ENCODE data around the gene TNPO1. TPM values are rescaled to one million over a fixed set of nuclear protein-coding genes. Genes with fewer than 3 reads are reported as not detected.

TNPO1 gene
- total RNA-seq, 1 donor from 2014 or later, result 316 TPM

- Mint-ChIP-seq H3K9me3 (no peaks in the 10 kb centered on the region), H3K27ac (no peak overlapping the region), H3K36me3 (peaks cover 40% of the 10 kb centered on the region), H3K4me1 (peaks cover 4% of the 10 kb centered on the region), H3K4me3 (no peak overlapping the region), H3K27me3 (ENCODE audit: insufficient read depth, low read depth) (no peaks in the 10 kb centered on the region)
- TF ChIP-seq EZH2 (IDR thresholded peaks at IDR 0.05) (no peak), EZH2phosphoT487 (IDR thresholded peaks at IDR 0.05) (no peak), CTCF (IDR thresholded peaks at IDR 0.05) (no peak)
- H3K9ac ChIP-seq, result no peak overlapping the region
- H3K36me3 ChIP-seq, result peaks cover 27% of the 10 kb centered on the region
- H4K20me1 ChIP-seq (ENCODE audit: low read depth), result peaks cover 17% of the 10 kb centered on the region
- no peak overlapping the region for H3K4me3 ChIP-seq
- H3K9me3 ChIP-seq (ENCODE audit: low read depth), result no peaks in the 10 kb centered on the region
- H3K4me1 ChIP-seq, result no peaks in the 10 kb centered on the region
- H3K79me2 ChIP-seq (ENCODE audit: low read depth), result peaks cover 27% of the 10 kb centered on the region
- H2AFZ ChIP-seq (replicated peaks), result no peak overlapping the region
- no peak overlapping the region for H3K27ac ChIP-seq
- H3F3A ChIP-seq (ENCODE audit: low read depth), result no peaks in the 10 kb centered on the region
- DNase-seq (ENCODE audit: low spot score), result no peak
- H3K27me3 ChIP-seq, result no peaks in the 10 kb centered on the region
- no peak overlapping the region for H3K4me2 ChIP-seq
Measured at GRCh38 chr5:72882989-72883388, 66.5 kb downstream of the TNPO1 start.

- H2AFZ ChIP-seq (replicated peaks), result no peak overlapping the region
- TF ChIP-seq EZH2 (IDR thresholded peaks at IDR 0.05), result no peak
- TF ChIP-seq EZH2phosphoT487 (IDR thresholded peaks at IDR 0.05), result no peak
- TF ChIP-seq CTCF (IDR thresholded peaks at IDR 0.05), result no peak
- no peaks in the 10 kb centered on the region for H3K4me1 ChIP-seq
- Mint-ChIP-seq H3K4me3 (no peak overlapping the region), H3K27ac (no peak overlapping the region), H3K4me1 (peaks cover 2% of the 10 kb centered on the region), H3K9me3 (no peaks in the 10 kb centered on the region), H3K36me3 (peaks cover 43% of the 10 kb centered on the region), H3K27me3 (ENCODE audit: insufficient read depth, low read depth) (no peaks in the 10 kb centered on the region)
- no peaks in the 10 kb centered on the region for H3F3A ChIP-seq (ENCODE audit: low read depth)
- H3K9me3 ChIP-seq (ENCODE audit: low read depth), result no peaks in the 10 kb centered on the region
- H3K9ac ChIP-seq, result no peak overlapping the region
- no peak for DNase-seq (ENCODE audit: low spot score)
- H3K79me2 ChIP-seq (ENCODE audit: low read depth), result peaks cover 29% of the 10 kb centered on the region
- peaks cover 12% of the 10 kb centered on the region for H4K20me1 ChIP-seq (ENCODE audit: low read depth)
- H3K27ac ChIP-seq, result no peak overlapping the region
- H3K36me3 ChIP-seq, result peaks cover 28% of the 10 kb centered on the region
- no peak overlapping the region for H3K4me3 ChIP-seq
- no peak overlapping the region for H3K4me2 ChIP-seq
- no peaks in the 10 kb centered on the region for H3K27me3 ChIP-seq
Measured at GRCh38 chr5:72883850-72884249, 67.4 kb downstream of the TNPO1 start.

GRCh38 chr5:72884892-72885291 is 68.4 kb downstream of the TNPO1 start:
- H3K9me3 Mint-ChIP-seq, result no peaks in the 10 kb centered on the region
- Histone ChIP-seq H4K20me1 (ENCODE audit: low read depth) (peaks cover 12% of the 10 kb centered on the region), H2AFZ (replicated peaks) (no peak overlapping the region), H3K27me3 (no peaks in the 10 kb centered on the region), H3K36me3 (peaks cover 38% of the 10 kb centered on the region), H3K9ac (no peak overlapping the region), H3F3A (ENCODE audit: low read depth) (no peaks in the 10 kb centered on the region), H3K4me2 (no peak overlapping the region), H3K4me1 (no peaks in the 10 kb centered on the region), H3K27ac (no peak overlapping the region), H3K4me3 (no peak overlapping the region), H3K9me3 (ENCODE audit: low read depth) (no peaks in the 10 kb centered on the region), H3K79me2 (ENCODE audit: low read depth) (peaks cover 21% of the 10 kb centered on the region)
- peaks cover 51% of the 10 kb centered on the region for H3K36me3 Mint-ChIP-seq
- H3K4me3 Mint-ChIP-seq, result no peak overlapping the region
- DNase-seq (ENCODE audit: low spot score), result no peak
- H3K27ac Mint-ChIP-seq, result no peak overlapping the region
- no peaks in the 10 kb centered on the region for H3K27me3 Mint-ChIP-seq (ENCODE audit: insufficient read depth, low read depth)
- no peaks in the 10 kb centered on the region for H3K4me1 Mint-ChIP-seq
- TF ChIP-seq EZH2 (IDR thresholded peaks at IDR 0.05) (no peak), EZH2phosphoT487 (IDR thresholded peaks at IDR 0.05) (no peak), CTCF (IDR thresholded peaks at IDR 0.05) (no peak)
